GM13977 (cell line): ENCODE data around the gene GGT5.
"Not testable (repeated sequence)": the region's sequence is repeated elsewhere in the genome, so short reads cannot be mapped to it uniquely, and the experiment has no call there.

Source experiments
- DNase-seq: peaks from one replicate; pipeline ENCODE4 v3.0.0; 2012; ENCODE audit warnings: low spot score
- CTCF ChIP-seq: IDR thresholded peaks from 2 replicates; pipeline ENCODE4 v1.5.1; 2012; ENCODE audit warnings: mild to moderate bottlenecking, control low read depth; ENCODE audit not compliant: insufficient read depth; ENCODE audit errors: extremely low read depth, missing control alignments
- in situ Hi-C: fragments of 300-500 bp; cut with MboI; formaldehyde crosslinking; loops from one replicate; pipeline ENCODE4 v1.12.0; 2022; ENCODE audit warnings: low sequenced_read_pairs, low pct_unique_long_range_greater_than_20kb, mixed read lengths, inconsistent platforms; ENCODE audit not compliant: unreplicated experiment

The GGT5 gene

DNA sequence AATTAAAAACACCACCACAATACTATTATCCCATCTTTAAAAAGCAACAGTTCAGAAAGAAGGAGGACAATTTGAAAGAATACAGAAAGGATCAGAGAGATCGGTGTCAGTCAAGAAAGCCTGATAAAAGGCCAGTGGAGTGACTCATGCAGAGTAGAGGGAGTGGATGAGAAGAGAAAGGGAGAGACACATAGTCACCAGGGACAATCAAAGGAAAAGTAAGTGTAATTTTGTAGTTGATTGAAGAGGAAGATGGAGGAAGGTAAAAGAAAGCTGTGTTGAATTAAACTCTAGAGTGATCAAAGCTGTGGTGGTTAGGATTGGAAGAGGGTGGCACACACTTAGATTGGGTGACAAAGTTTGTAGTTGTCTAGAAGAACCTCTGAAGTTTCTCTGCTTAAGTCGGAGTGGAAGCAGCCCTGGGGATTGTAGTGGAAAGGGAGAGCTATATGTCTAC is 39.9 kb upstream of the GGT5 start:
- in situ Hi-C loops: no loop called here
- DNase-seq: no peak
- TF ChIP-seq CTCF: no peak

DNA sequence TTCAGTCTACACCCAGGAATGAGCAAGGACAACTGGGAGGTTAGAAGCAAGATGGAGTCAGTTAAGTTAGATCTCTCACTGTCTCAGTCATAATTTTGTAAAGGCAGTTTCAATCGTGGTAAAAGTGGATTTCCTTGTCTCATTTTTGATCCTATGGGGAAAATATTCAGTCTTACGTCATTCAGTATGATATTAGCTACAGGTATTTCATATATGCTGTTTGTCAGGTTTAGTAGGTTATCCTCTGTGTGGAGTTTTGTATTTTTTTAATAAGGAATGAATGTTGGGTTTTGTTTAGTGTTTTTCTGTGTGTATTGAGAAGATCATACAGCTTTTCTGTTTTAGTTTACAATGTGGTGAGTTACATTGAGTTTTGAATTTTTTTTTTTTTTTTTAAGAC is 37.5 kb upstream of the GGT5 start:
- TF ChIP-seq CTCF: no peak
- in situ Hi-C loops: no loop called here
- DNase-seq: no peak

DNA sequence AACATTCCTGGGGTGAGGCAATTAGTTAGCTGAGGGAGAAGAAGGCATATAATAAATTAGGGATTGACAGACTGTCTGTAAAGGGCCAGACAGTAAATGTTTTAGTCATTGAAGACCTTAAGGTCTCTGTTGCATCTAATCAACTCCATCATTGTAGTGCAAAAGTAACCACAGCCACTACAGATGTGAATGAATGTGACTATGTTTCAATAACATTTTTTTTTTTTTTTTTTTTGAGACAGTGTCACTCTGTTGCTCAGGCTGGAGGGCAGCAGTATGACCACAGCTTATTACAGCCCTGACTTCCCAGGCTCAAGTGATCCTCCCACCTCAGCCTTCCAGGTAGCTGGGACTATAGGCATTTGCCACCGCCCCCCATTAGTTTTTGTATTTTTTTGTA is 35.5 kb upstream of the GGT5 start:
- in situ Hi-C loops, DNase-seq: not testable (repeated sequence)

- in situ Hi-C loops, DNase-seq: not testable (repeated sequence)
These were observed 30.0 kb upstream of the GGT5 start for GRCh38 chr22:24274696-24275405.

DNA sequence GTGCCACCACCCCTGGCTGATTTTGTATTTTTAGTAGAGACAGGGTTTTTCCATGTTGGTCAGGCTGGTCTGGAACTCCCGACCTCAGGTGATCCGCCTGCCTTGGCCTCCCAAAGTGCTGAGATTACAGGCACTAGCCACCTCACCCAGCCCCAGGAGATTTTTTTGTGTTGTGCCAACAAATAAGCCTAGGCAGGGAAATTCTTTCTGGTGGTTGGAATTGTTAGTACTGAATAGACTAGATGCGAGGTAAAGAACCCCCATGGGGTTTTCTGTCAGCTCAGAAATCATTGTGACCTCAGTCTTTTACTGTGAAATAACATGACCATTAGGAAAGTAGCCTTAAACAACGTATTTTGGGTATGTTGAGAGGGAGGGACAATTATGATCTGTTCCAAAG is 29.0 kb upstream of the GGT5 start:
- DNase-seq, in situ Hi-C loops: not testable (repeated sequence)

DNA sequence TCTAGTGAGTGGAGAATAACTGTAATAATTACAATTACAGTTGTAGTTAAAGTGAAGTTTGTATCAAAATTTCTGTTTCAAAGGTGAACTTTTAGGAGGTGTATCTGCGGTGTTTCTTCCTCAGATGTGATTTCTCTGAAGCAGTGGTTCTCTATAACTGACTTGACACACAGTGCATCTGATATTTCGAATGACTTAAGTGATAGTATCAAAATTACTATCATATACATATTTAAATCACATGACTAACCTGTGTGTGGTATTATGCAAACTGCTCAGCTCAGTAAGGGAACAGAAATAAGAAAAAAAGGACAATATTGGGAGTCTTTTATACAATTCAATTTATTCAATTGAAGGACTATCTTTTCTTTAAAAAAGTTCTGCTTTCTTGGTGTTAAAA is 28.1 kb upstream of the GGT5 start:
- DNase-seq, in situ Hi-C loops: not testable (repeated sequence)

GRCh38 chr22:24271386-24271854 is 26.5 kb upstream of the GGT5 start:
- in situ Hi-C loops: no loop called here
- DNase-seq: no peak
- no peak for TF ChIP-seq CTCF

DNA sequence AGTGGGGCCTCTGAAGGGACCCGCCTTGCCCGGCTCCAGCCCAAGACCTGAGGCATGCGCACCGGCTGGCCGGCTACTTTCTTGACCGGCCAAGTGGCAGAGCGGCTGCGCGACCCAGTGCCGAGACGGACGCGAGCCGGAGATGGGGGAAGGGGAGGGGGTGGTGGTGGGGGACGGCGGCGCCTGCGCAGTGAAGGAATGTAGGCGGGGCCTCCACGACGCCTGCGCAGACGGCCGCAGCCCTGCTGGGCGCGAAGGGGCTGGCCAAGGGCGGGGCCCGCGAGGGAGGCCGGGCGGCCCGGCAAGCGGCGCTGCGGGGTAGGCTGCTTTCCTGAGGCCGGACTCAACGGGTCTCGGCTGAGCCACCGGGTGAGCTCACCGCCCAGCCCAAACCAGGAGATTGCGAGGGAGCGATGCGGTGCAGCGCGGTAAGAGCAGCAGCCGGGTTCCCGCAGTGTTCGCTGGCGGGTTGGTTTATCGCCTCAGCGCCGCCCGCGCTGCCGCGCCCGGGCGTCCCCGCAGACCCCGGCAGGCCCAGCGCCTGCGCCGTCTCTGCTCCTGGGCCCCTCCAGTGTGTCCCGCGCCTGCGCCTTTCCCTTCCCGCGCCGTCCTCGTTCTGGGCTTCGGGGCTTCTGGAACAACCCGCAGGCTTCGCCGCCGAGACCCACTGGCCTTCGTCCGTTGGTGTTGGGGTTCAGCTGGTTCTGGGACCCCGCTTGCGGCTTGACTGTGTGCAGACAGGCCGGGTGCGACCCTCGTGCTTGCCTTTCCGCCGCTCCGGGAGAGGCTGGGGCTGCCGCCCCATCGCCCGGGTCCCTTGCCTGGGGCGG is 25.9 kb upstream of the GGT5 start, which contains the start of gene SPECC1L:
Gene SPECC1L, plus strand, starts transcription at position 276 of the 830 bp plus-strand sequence. CDS start 31,401 bp downstream, outside the sequence.
- TF ChIP-seq CTCF: peak; percentile 11
- in situ Hi-C loops: no loop called here
- DNase-seq: peak; percentile 94

- not testable (repeated sequence) for DNase-seq
These were observed 21.6 kb upstream of the GGT5 start for GRCh38 chr22:24266495-24266894.

More at GRCh38 chr22:24266495-24266894, 21.6 kb upstream of the GGT5 start:
- in situ Hi-C loops: not testable (repeated sequence)
